ENCODE data around the gene PRSS16. TPM values are rescaled to one million over a fixed set of nuclear protein-coding genes. Genes with fewer than 3 reads are reported as not detected.
"Not testable (repeated sequence)": the region's sequence is repeated elsewhere in the genome, so short reads cannot be mapped to it uniquely, and the experiment has no call there.

PRSS16 gene
- total and polyA plus RNA-seq, 7 donors, result 13.3 to 28.7 (median 27.0) TPM; not detected in 4

- 95% methylated on average over 21 of the region's 21 CpGs for WGBS, 2 donors
- intact Hi-C loops (cut with DNase I), result no loop called here
- no peaks in the 10 kb centered on the region for H3K4me1 ChIP-seq
- peaks cover 0 to 4% (median 0%) of the 10 kb centered on the region in 4 donors for H3K9me3 ChIP-seq
- no peak overlapping the region for H3K4me3 ChIP-seq
- TF ChIP-seq EP300 (IDR thresholded peaks at IDR 0.05) (no peak), CTCF (IDR thresholded peaks at IDR 0.05) (no peak), POLR2AphosphoS5 (IDR thresholded peaks at IDR 0.05) (no peak), POLR2A (IDR thresholded peaks at IDR 0.05) (no peak)
- H3K27me3 ChIP-seq, result peaks cover 0 to 76% (median 26%) of the 10 kb centered on the region in 3 donors
- no peaks in the 10 kb centered on the region for H3K36me3 ChIP-seq
- DNase-seq, result no peak
- no peak overlapping the region for H3K27ac ChIP-seq
Measured at GRCh38 chr6:27216874-27217273, 30.6 kb upstream of the PRSS16 start.

- DNase-seq; H3K9me3 ChIP-seq; intact Hi-C loops (cut with DNase I); H3K4me3 ChIP-seq; H3K27ac ChIP-seq; H3K4me1 ChIP-seq; H3K36me3 ChIP-seq: not testable (repeated sequence)
- H3K27me3 ChIP-seq, result peaks cover 0 to 65% (median 5%) of the 10 kb centered on the region in 3 donors
- 92 to 93% methylated on average over 15 of the region's 15 CpGs for WGBS, 2 donors
Measured at GRCh38 chr6:27222971-27223370, 24.5 kb upstream of the PRSS16 start.

GRCh38 chr6:27224729-27225128, 22.8 kb upstream of the PRSS16 start:
- TF ChIP-seq EP300 (IDR thresholded peaks at IDR 0.05) (no peak), CTCF (IDR thresholded peaks at IDR 0.05) (no peak), POLR2A (IDR thresholded peaks at IDR 0.05) (no peak), POLR2AphosphoS5 (IDR thresholded peaks at IDR 0.05) (no peak)
- Histone ChIP-seq H3K9me3 (no peaks in the 10 kb centered on the region), H3K4me1 (no peaks in the 10 kb centered on the region), H3K27ac (no peak overlapping the region), H3K4me3 (no peak overlapping the region), H3K27me3 (peaks cover 4 to 72% (median 11%) of the 10 kb centered on the region in 3 donors), H3K36me3 (no peaks in the 10 kb centered on the region)
- DNase-seq, result no peak
- 61 to 68% methylated on average over 4 of the region's 4 CpGs for WGBS, 2 donors
- intact Hi-C loops (cut with DNase I), result no loop called here

GRCh38 chr6:27228963-27229477, 18.5 kb upstream of the PRSS16 start:
- Histone ChIP-seq H3K27me3 (peaks cover 21 to 85% (median 31%) of the 10 kb centered on the region in 3 donors), H3K36me3 (no peaks in the 10 kb centered on the region), H3K9me3 (no peaks in the 10 kb centered on the region), H3K4me1 (no peaks in the 10 kb centered on the region), H3K4me3 (no peak overlapping the region), H3K27ac (no peak overlapping the region)
- no peak for TF ChIP-seq EP300 (IDR thresholded peaks at IDR 0.05)
- no peak for TF ChIP-seq CTCF (IDR thresholded peaks at IDR 0.05)
- no peak for TF ChIP-seq POLR2AphosphoS5 (IDR thresholded peaks at IDR 0.05)
- TF ChIP-seq POLR2A (IDR thresholded peaks at IDR 0.05), result no peak
- intact Hi-C loops (cut with DNase I), result no loop called here
- no peak for DNase-seq
- WGBS, 2 donors, result 46 to 64% methylated on average over 5 of the region's 5 CpGs

- H3K27ac ChIP-seq, result no peak overlapping the region
- TF ChIP-seq EP300 (IDR thresholded peaks at IDR 0.05) (no peak), POLR2A (IDR thresholded peaks at IDR 0.05) (no peak), POLR2AphosphoS5 (IDR thresholded peaks at IDR 0.05) (no peak), CTCF (IDR thresholded peaks at IDR 0.05) (no peak)
- WGBS, 2 donors, result 30 to 55% methylated on average over 7 of the region's 7 CpGs
- H3K27me3 ChIP-seq, result peaks cover 29 to 90% (median 43%) of the 10 kb centered on the region in 3 donors
- no peaks in the 10 kb centered on the region for H3K36me3 ChIP-seq
- DNase-seq, result no peak
- intact Hi-C loops (cut with DNase I), result no loop called here
- H3K4me3 ChIP-seq, result no peak overlapping the region
- no peaks in the 10 kb centered on the region for H3K9me3 ChIP-seq
- no peaks in the 10 kb centered on the region for H3K4me1 ChIP-seq
Measured at GRCh38 chr6:27230758-27231111, 16.8 kb upstream of the PRSS16 start.

All from sigmoid colon (tissue), 7 donors.